Measurements from ENCODE around the gene ZNF662. TPM values are rescaled to one million over a fixed set of nuclear protein-coding genes. Genes with fewer than 3 reads are reported as not detected.

Gene ZNF662
- total RNA-seq, 4 donors from 2014 or later = 12.7 to 34.4 (median 12.9) TPM

- H3K27ac ChIP-seq = no peak overlapping the region
- no peak for DNase-seq (ENCODE audit: low spot score in 2 of 2)
- no peak for TF ChIP-seq POLR2A (IDR thresholded peaks at IDR 0.05)
- TF ChIP-seq EP300 (IDR thresholded peaks at IDR 0.05) = no peak
- TF ChIP-seq POLR2AphosphoS5 (IDR thresholded peaks at IDR 0.05) = no peak
- TF ChIP-seq CTCF (IDR thresholded peaks at IDR 0.05) = no peak
- H3K36me3 ChIP-seq = no peaks in the 10 kb centered on the region
- H3K4me1 ChIP-seq = no peaks in the 10 kb centered on the region
- WGBS = 75% methylated on average over 2 of the region's 2 CpGs
- no peaks in the 10 kb centered on the region for H3K27me3 ChIP-seq
- no peaks in the 10 kb centered on the region for H3K9me3 ChIP-seq
- no peak overlapping the region for H3K4me3 ChIP-seq
Measured at GRCh38 chr3:42891042-42891441, 14.9 kb upstream of the ZNF662 start.

- Histone ChIP-seq H3K4me3 (no peak overlapping the region), H3K9me3 (no peaks in the 10 kb centered on the region), H3K36me3 (no peaks in the 10 kb centered on the region), H3K27me3 (no peaks in the 10 kb centered on the region), H3K27ac (no peak overlapping the region), H3K4me1 (no peaks in the 10 kb centered on the region)
- TF ChIP-seq CTCF (IDR thresholded peaks at IDR 0.05) (no peak), POLR2AphosphoS5 (IDR thresholded peaks at IDR 0.05) (no peak), POLR2A (IDR thresholded peaks at IDR 0.05) (no peak), EP300 (IDR thresholded peaks at IDR 0.05) (no peak)
- no peak for DNase-seq (ENCODE audit: low spot score in 2 of 2)
- 81% methylated on average over 1 of the region's 1 CpG for WGBS
Measured at GRCh38 chr3:42892169-42892568, 13.8 kb upstream of the ZNF662 start.

- Histone ChIP-seq H3K36me3 (no peaks in the 10 kb centered on the region), H3K27ac (no peak overlapping the region), H3K4me1 (no peaks in the 10 kb centered on the region), H3K9me3 (no peaks in the 10 kb centered on the region), H3K4me3 (no peak overlapping the region), H3K27me3 (no peaks in the 10 kb centered on the region)
- no peak for DNase-seq (ENCODE audit: low spot score in 2 of 2)
- no peak for TF ChIP-seq POLR2A (IDR thresholded peaks at IDR 0.05)
- no peak for TF ChIP-seq EP300 (IDR thresholded peaks at IDR 0.05)
- no peak for TF ChIP-seq POLR2AphosphoS5 (IDR thresholded peaks at IDR 0.05)
- TF ChIP-seq CTCF (IDR thresholded peaks at IDR 0.05) = no peak
- 88% methylated on average over 1 of the region's 1 CpG for WGBS
Measured at GRCh38 chr3:42892807-42893206, 13.1 kb upstream of the ZNF662 start.

GRCh38 chr3:42894698-42895579 lies 11.0 kb upstream of the ZNF662 start:
- H3K4me1 ChIP-seq = peaks cover 11% of the 10 kb centered on the region
- TF ChIP-seq POLR2AphosphoS5 (IDR thresholded peaks at IDR 0.05) (no peak), POLR2A (IDR thresholded peaks at IDR 0.05) (no peak), CTCF (IDR thresholded peaks at IDR 0.05) (no peak), EP300 (IDR thresholded peaks at IDR 0.05) (no peak)
- H3K4me3 ChIP-seq = no peak overlapping the region
- H3K27me3 ChIP-seq = no peaks in the 10 kb centered on the region
- 56% methylated on average over 3 of the region's 3 CpGs for WGBS
- no peaks in the 10 kb centered on the region for H3K36me3 ChIP-seq
- DNase-seq (ENCODE audit: low spot score in 2 of 2) = no peak
- H3K9me3 ChIP-seq = no peaks in the 10 kb centered on the region
- H3K27ac ChIP-seq = no peak overlapping the region

- H3K4me1 ChIP-seq = peaks cover 16% of the 10 kb centered on the region
- no peaks in the 10 kb centered on the region for H3K27me3 ChIP-seq
- H3K9me3 ChIP-seq = no peaks in the 10 kb centered on the region
- no peak for DNase-seq (ENCODE audit: low spot score in 2 of 2)
- no peak overlapping the region for H3K4me3 ChIP-seq
- TF ChIP-seq EP300 (IDR thresholded peaks at IDR 0.05) (no peak), CTCF (IDR thresholded peaks at IDR 0.05) (no peak), POLR2AphosphoS5 (IDR thresholded peaks at IDR 0.05) (no peak), POLR2A (IDR thresholded peaks at IDR 0.05) (no peak)
- no peaks in the 10 kb centered on the region for H3K36me3 ChIP-seq
- H3K27ac ChIP-seq = no peak overlapping the region
Measured at GRCh38 chr3:42895580-42895868, 10.4 kb upstream of the ZNF662 start.
